Endothelial cell of umbilical vein (primary cell): ENCODE data around the gene UBE2H. TPM values are rescaled to one million over a fixed set of nuclear protein-coding genes. Genes with fewer than 3 reads are reported as not detected.

Source experiments
- BruUV-seq: library from RNA; stranded (reverse); fragments of 400-500 nt; replicated peaks from 2 replicates; lab custom pipeline; 2021; lab: Mats Ljungman, UMichigan
- CTCF ChIA-PET: fragments of 300-600, 350-600 bp; sonication (Branson Sonifier 250); formaldehyde crosslinking; loops from one replicate; lab custom pipeline; 2021; ENCODE audit warnings: antibody characterized with exemption, inconsistent platforms; lab: Charles Lee
- POLR2A ChIA-PET: fragments of 300-600, 350-600 bp; sonication (Branson Sonifier 250); formaldehyde crosslinking; loops from one replicate; lab custom pipeline; 2021; ENCODE audit warnings: antibody characterized with exemption, inconsistent platforms; lab: Charles Lee
- DNase-seq: peaks from one replicate; pipeline ENCODE4 v3.0.0-alpha.2; 2011; ENCODE audit warnings: low read depth, low spot score
- FAIRE-seq: peaks from 2 replicates; lab custom pipeline; 2011; peaks lifted over from hg19 to GRCh38; lab: Jason Lieb, UNC
- H2AFZ ChIP-seq: 2 replicates; pipeline ENCODE4 v1.6.0; 2012; ENCODE audit warnings: low read depth, low read length, control low read depth, inconsistent platforms
- H3K27ac ChIP-seq: 2 replicates; pipeline ENCODE4 v1.5.1; 2011; ENCODE audit warnings: low read depth, mild to moderate bottlenecking, control low read depth, low read length, moderate library complexity; ENCODE audit not compliant: insufficient read depth
- H3K27me3 ChIP-seq, 2 experiments: 2 replicates each; pipeline versions ENCODE4 v1.6.0 to v1.6.1; 2011; ENCODE audit warnings: low read length in 2 of 2, mixed read lengths in 1 of 2; ENCODE audit not compliant: control insufficient read depth in 2 of 2, insufficient read depth in 2 of 2
- H3K36me3 ChIP-seq, 2 experiments: 2 replicates in 1 of 2; 3 replicates in 1 of 2; pipeline ENCODE4 v1.5.1; 2011; ENCODE audit warnings: low read length in 2 of 2, mild to moderate bottlenecking in 1 of 2, moderate library complexity in 1 of 2; ENCODE audit not compliant: control insufficient read depth in 2 of 2, insufficient read depth in 2 of 2; ENCODE audit errors: extremely low read depth in 1 of 2
- H3K4me1 ChIP-seq: 3 replicates; pipeline ENCODE4 v1.5.1; 2011; ENCODE audit warnings: mild to moderate bottlenecking, low read length; ENCODE audit not compliant: control insufficient read depth, insufficient read depth; ENCODE audit errors: extremely low read depth
- H3K4me2 ChIP-seq: 2 replicates; pipeline ENCODE4 v1.6.1; 2011; ENCODE audit warnings: low read length, control low read depth, mixed read lengths; ENCODE audit not compliant: insufficient read depth
- H3K4me3 ChIP-seq, 3 experiments: fragments of 200-600 bp in 1 of 3; sonication (generic), shearing (Covaris generic) in 1 of 3; replicated peaks in 1 of 3; 2 replicates each; pipeline ENCODE4 v1.5.1; 2011 to 2016; ENCODE audit warnings: control low read depth in 3 of 3, low read length in 3 of 3, mild to moderate bottlenecking in 2 of 3, inconsistent platforms in 1 of 3, low read depth in 1 of 3, moderate library complexity in 1 of 3; ENCODE audit not compliant: insufficient read depth in 1 of 3
- H3K79me2 ChIP-seq: 2 replicates; pipeline ENCODE4 v1.6.0; 2012; ENCODE audit warnings: low read length, inconsistent platforms; ENCODE audit not compliant: control insufficient read depth, insufficient read depth
- H3K9ac ChIP-seq: replicated peaks from 2 replicates; pipeline ENCODE3; 2011; ENCODE audit warnings: low read length, control low read depth; ENCODE audit not compliant: insufficient read depth; ENCODE audit errors: extremely low read depth
- H3K9me1 ChIP-seq: replicated peaks from 3 replicates; pipeline ENCODE4 v1.6.0; 2011; ENCODE audit warnings: mild to moderate bottlenecking, low read length; ENCODE audit not compliant: control insufficient read depth, insufficient read depth; ENCODE audit errors: extremely low read depth
- H3K9me3 ChIP-seq: replicated peaks from 2 replicates; pipeline ENCODE4 v1.5.1; 2012; ENCODE audit warnings: low read length, inconsistent platforms; ENCODE audit not compliant: control insufficient read depth, insufficient read depth
- H4K20me1 ChIP-seq: replicated peaks from 2 replicates; pipeline ENCODE3; 2011; ENCODE audit warnings: mild to moderate bottlenecking, low read length; ENCODE audit not compliant: control insufficient read depth, insufficient read depth; ENCODE audit errors: extremely low read depth
- CTCF ChIP-seq, 2 donors: IDR thresholded peaks; 1 replicate in 1 of 2; 2 replicates in 1 of 2; pipeline ENCODE4 v1.5.1; 2011; ENCODE audit warnings: low read length in 2 of 2, mild to moderate bottlenecking in 2 of 2, moderate library complexity in 2 of 2, control low read depth in 1 of 2, inconsistent platforms in 1 of 2, low read depth in 1 of 2; ENCODE audit not compliant: insufficient read depth in 1 of 2; ENCODE audit errors: extremely low read depth in 1 of 2
- EZH2 ChIP-seq: IDR thresholded peaks from 2 replicates; pipeline ENCODE4 v1.6.1; 2012; ENCODE audit warnings: borderline replicate concordance, low read depth, mild to moderate bottlenecking, moderate library complexity, low read length, inconsistent platforms; ENCODE audit not compliant: severe bottlenecking
- FOS ChIP-seq: IDR thresholded peaks from 2 replicates; pipeline ENCODE4 v1.6.1; 2011; ENCODE audit warnings: mild to moderate bottlenecking, low read length, moderate library complexity, borderline replicate concordance; ENCODE audit not compliant: insufficient read depth
- GATA2 ChIP-seq: IDR thresholded peaks from 2 replicates; pipeline ENCODE4 v1.7.0; 2011; ENCODE audit warnings: low read depth, mild to moderate bottlenecking, moderate library complexity, mixed read lengths, low read length; ENCODE audit not compliant: insufficient read length, insufficient read depth
- JUN ChIP-seq: IDR thresholded peaks from 2 replicates; pipeline ENCODE4 v1.6.1; 2011; ENCODE audit warnings: borderline replicate concordance, low read depth; ENCODE audit not compliant: insufficient read length, insufficient read depth
- MAX ChIP-seq: IDR thresholded peaks from 2 replicates; pipeline ENCODE4 v1.6.1; 2011; ENCODE audit not compliant: insufficient read depth, insufficient read length
- MYC ChIP-seq: IDR thresholded peaks from one replicate; pipeline ENCODE4 v1.6.1; 2011; ENCODE audit warnings: mild to moderate bottlenecking, low read depth, low read length
- POLR2A ChIP-seq: IDR thresholded peaks from 2 replicates; pipeline ENCODE4 v1.6.1; 2012; ENCODE audit warnings: low read depth, mild to moderate bottlenecking, control low read depth, low read length
- POLR2AphosphoS5 ChIP-seq: IDR thresholded peaks from 2 replicates; pipeline ENCODE4 v1.6.1; 2012; ENCODE audit warnings: low read depth, mild to moderate bottlenecking, control low read depth, low read length, moderate library complexity; ENCODE audit not compliant: insufficient read depth
- dilution Hi-C: fragments of 300-500 bp; cut with MboI; formaldehyde crosslinking; loops from one replicate; pipeline ENCODE4 v1.15.0; 2019; ENCODE audit warnings: low sequenced_read_pairs; ENCODE audit not compliant: extremely low pct_ligation_motif_present
- intact Hi-C: fragments of 100-400 bp; cut with micrococcal nuclease; formaldehyde crosslinking; loops from one replicate; pipeline ENCODE4 v1.10.0; 2022
- polyA plus RNA-seq, 4 experiments: library from polyadenylated mRNA; depleted of rRNA in 3 of 4; stranded (reverse) in 3 of 4; unstranded in 1 of 4; fragments of >200 nt; gene quantifications; 2 replicates each; pipeline versions ENCODE4 v1.2.1 to v1.2.3, GENCODE V29; 2011 to 2012; ENCODE audit warnings: missing spikeins in 1 of 4
- total RNA-seq: library from RNA; stranded (reverse); gene quantifications from 2 replicates; pipeline ENCODE4 v1.2.3, GENCODE V29; 2021

UBE2H gene
- total and polyA plus RNA-seq, 2 donors (not counting 3 experiments of a cell fraction or from before 2014, with no cell fraction given): 51.7 to 90.1 TPM

DNA sequence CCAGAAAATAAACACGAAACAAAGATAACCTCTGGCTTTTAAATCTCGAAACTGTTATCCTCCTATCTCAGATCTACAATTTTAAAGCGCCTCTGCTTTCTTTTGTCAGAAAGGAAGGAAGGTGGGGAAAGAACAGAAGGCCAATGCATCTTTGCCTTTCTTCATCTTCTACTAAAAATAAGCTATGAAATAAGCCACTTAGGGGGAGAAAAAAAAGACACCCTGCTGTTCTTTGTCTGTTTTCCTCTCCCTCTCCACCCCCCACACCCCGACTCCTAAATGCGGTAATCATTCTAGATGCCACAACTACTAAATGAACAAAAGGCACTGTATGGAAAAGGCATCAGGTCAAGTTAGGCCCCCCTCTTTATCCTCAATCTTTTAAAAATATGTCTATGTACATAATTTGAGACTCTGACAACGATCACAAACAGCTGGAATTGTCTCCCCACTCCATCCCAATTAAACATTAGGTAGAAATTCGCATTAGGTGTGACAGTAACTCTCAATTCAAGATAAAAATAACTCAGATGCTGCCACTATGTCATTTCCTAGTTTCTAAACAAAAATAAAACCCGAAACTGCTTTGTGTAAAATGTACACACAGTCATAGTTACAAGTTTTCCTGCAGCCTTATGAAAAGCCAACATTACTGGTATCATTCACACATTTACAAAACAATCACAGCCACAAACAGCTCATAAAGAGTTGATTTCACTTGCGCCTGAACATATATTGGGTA is 2.4 kb downstream of the UBE2H start:
- CTCF ChIA-PET: interaction anchor here (1.0 to 6.4 kb wide), 7 partner anchors 8 to 61 kb away, joined by 3 to 59 read pairs (median 4); no protein-coding TSS in a partner anchor
- Histone ChIP-seq H3K4me3 (peak overlapping the region; percentile 73 to 99 (median 91)), H4K20me1 (peaks cover 5% of the 10 kb centered on the region), H3K36me3 (no peaks in the 10 kb centered on the region), H2AFZ (no peak overlapping the region), H3K79me2 (peaks cover 68% of the 10 kb centered on the region), H3K4me1 (peaks cover 23% of the 10 kb centered on the region), H3K9me3 (no peaks in the 10 kb centered on the region), H3K9ac (peak overlapping the region; percentile 98), H3K9me1 (no peaks in the 10 kb centered on the region), H3K27ac (peak overlapping the region; percentile 97), H3K27me3 (no peaks in the 10 kb centered on the region), H3K4me2 (peak overlapping the region; percentile 94)
- dilution Hi-C loops (no loop called here), intact Hi-C loops (loop anchor here (2.0 to 5.0 kb wide), 2 partner anchors 104 to 123 kb away; no protein-coding TSS in a partner anchor)
- no TSS peak for BruUV-seq
- POLR2A ChIA-PET: interaction anchor here (0.7 kb wide), 1 partner anchor 59 kb away, joined by 3 read pairs; no protein-coding TSS in a partner anchor
- DNase-seq (peak; percentile 52), FAIRE-seq (no peak)
- TF ChIP-seq POLR2AphosphoS5 (no peak), EZH2 (no peak), JUN (no peak), GATA2 (no peak), CTCF (IDR thresholded peaks at IDR 0.05; ENCODE audit: extremely low read depth in 1 of 2, insufficient read depth in 1 of 2, low read depth in 1 of 2, low read length in 2 of 2) (no peak), MAX (no peak), FOS (no peak), MYC (no peak), POLR2A (no peak)
